A172 (cell line): Measurements from ENCODE around the gene STRN3. TPM values are rescaled to one million over a fixed set of nuclear protein-coding genes. Genes with fewer than 3 reads are reported as not detected.
"Not testable (repeated sequence)": the region's sequence is repeated elsewhere in the genome, so short reads cannot be mapped to it uniquely, and the experiment has no call there.

Experiments
- DNase-seq: peaks from one replicate; pipeline ENCODE4 v3.0.0-alpha.2; 2015; ENCODE audit warnings: low spot score
- total RNA-seq: library from RNA; depleted of rRNA; stranded (reverse); fragments of >200 nt; shearing (Covaris generic); gene quantifications from 2 replicates; pipeline ENCODE4 v1.2.3, GENCODE V29; 2014

The STRN3 gene
- total RNA-seq, 1 experiment from 2014 or later: 34.0 TPM

- not testable (repeated sequence) for DNase-seq
Measured at GRCh38 chr14:30969796-30970195, 56.4 kb downstream of the STRN3 start.

GRCh38 chr14:30967364-30968098 is 58.6 kb downstream of the STRN3 start:
- not testable (repeated sequence) for DNase-seq

GRCh38 chr14:30966415-30967363 is 59.5 kb downstream of the STRN3 start:
- peak; percentile 87 for DNase-seq

GRCh38 chr14:30965861-30966260 is 60.3 kb downstream of the STRN3 start:
- not testable (repeated sequence) for DNase-seq

- not testable (repeated sequence) for DNase-seq
Measured at GRCh38 chr14:30962537-30962936, 63.6 kb downstream of the STRN3 start.

- DNase-seq: no peak
Measured at GRCh38 chr14:30961330-30961729, 64.8 kb downstream of the STRN3 start.

- DNase-seq: no peak
Measured at GRCh38 chr14:30960216-30960615, 66.0 kb downstream of the STRN3 start.

GRCh38 chr14:30958555-30959407 is 67.4 kb downstream of the STRN3 start:
- DNase-seq: no peak

GRCh38 chr14:30957813-30958370 is 68.3 kb downstream of the STRN3 start:
- no peak for DNase-seq

- DNase-seq: no peak
Measured at GRCh38 chr14:30949651-30950050, 76.5 kb downstream of the STRN3 start.

- DNase-seq: no peak
Measured at GRCh38 chr14:30943694-30944093, 82.5 kb downstream of the STRN3 start.

GRCh38 chr14:30940886-30941285 is 85.3 kb downstream of the STRN3 start:
- no peak for DNase-seq

GRCh38 chr14:30938617-30939016 is 87.6 kb downstream of the STRN3 start:
- DNase-seq: no peak

- no peak for DNase-seq
Measured at GRCh38 chr14:30935445-30935844, 90.7 kb downstream of the STRN3 start.

- DNase-seq: not testable (repeated sequence)
Measured at GRCh38 chr14:30933937-30934336, 92.2 kb downstream of the STRN3 start.

GRCh38 chr14:30928462-30928861 is 97.7 kb downstream of the STRN3 start:
- DNase-seq: no peak

GRCh38 chr14:30925254-30925653 is 100.9 kb downstream of the STRN3 start:
- DNase-seq: no peak

GRCh38 chr14:30921788-30922187 is 104.4 kb downstream of the STRN3 start:
- DNase-seq: no peak

GRCh38 chr14:30921305-30921704 is 104.9 kb downstream of the STRN3 start:
- no peak for DNase-seq

GRCh38 chr14:30915596-30915995 is 110.6 kb downstream of the STRN3 start:
- no peak for DNase-seq

GRCh38 chr14:30914812-30915211 is 111.4 kb downstream of the STRN3 start:
- DNase-seq: no peak
